ENCODE measurements around the gene SLC2A9.

- TF ChIP-seq CTCF (IDR thresholded peaks at IDR 0.05; ENCODE audit: poor library complexity, severe bottlenecking) (no peak), POLR2AphosphoS5 (IDR thresholded peaks at IDR 0.05) (no peak), REST (IDR thresholded peaks at IDR 0.05; ENCODE audit: borderline replicate concordance) (no peak), EZH2 (IDR thresholded peaks at IDR 0.05; ENCODE audit: borderline replicate concordance, insufficient read depth, low read length, poor library complexity, severe bottlenecking) (no peak), SMC3 (conservative IDR thresholded peaks at IDR 0.05; ENCODE audit: poor library complexity) (no peak), TAF1 (IDR thresholded peaks at IDR 0.05; ENCODE audit: low read depth) (no peak), RAD21 (conservative IDR thresholded peaks at IDR 0.05) (no peak), MXI1 (conservative IDR thresholded peaks at IDR 0.05; ENCODE audit: poor library complexity, severe bottlenecking) (no peak)
Observed at GRCh38 chr4:9916346-9916745, 105.0 kb downstream of the SLC2A9 start.
